ENCODE data around the gene NUP58.
A peak's percentile ranks its signal among the peaks of the same experiment; 100 is the strongest.

The NUP58 gene, protein sequence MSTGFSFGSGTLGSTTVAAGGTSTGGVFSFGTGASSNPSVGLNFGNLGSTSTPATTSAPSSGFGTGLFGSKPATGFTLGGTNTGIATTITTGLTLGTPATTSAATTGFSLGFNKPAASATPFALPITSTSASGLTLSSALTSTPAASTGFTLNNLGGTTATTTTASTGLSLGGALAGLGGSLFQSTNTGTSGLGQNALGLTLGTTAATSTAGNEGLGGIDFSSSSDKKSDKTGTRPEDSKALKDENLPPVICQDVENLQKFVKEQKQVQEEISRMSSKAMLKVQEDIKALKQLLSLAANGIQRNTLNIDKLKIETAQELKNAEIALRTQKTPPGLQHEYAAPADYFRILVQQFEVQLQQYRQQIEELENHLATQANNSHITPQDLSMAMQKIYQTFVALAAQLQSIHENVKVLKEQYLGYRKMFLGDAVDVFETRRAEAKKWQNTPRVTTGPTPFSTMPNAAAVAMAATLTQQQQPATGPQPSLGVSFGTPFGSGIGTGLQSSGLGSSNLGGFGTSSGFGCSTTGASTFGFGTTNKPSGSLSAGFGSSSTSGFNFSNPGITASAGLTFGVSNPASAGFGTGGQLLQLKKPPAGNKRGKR

DNA sequence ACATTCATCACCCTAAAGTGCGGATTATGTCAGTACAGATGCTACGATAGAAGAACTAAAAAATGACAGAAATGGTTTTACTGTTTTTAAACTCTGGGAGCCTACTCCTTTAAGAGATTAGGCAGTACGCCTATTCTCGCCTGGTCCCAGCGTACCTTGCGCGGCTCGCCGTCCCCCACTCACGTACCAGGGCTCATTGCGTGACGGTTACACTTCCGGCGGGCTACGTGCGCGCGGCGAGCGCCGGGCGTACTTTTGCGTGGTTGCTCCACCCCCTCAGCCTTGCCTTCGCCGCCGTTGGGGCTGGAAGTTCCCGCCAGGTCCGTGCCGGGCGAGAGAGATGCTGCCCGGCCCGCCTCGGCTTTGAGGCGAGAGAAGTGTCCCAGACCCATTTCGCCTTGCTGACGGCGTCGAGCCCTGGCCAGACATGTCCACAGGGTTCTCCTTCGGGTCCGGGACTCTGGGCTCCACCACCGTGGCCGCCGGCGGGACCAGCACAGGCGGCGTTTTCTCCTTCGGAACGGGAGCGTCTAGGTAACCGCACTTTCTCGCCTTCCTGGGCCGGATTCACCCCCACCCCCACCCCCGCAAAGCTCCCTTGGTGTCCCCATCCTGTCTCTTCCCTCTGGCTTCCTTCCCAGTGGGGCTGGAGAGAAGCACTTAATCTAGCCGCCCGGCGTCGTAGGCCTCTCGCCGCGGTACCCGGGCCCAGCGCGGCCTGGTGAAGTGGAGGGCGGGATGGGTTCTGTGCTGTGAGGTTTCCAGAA lies at the start of gene NUP58:
NUP58 (plus strand) TSS at position 279 of the 767 bp plus-strand sequence; CDS start at position 428, 149 bp downstream.
- DNase-seq (ENCODE audit: low read depth in 2 of 2) = peak; percentile 72 to 83

DNA sequence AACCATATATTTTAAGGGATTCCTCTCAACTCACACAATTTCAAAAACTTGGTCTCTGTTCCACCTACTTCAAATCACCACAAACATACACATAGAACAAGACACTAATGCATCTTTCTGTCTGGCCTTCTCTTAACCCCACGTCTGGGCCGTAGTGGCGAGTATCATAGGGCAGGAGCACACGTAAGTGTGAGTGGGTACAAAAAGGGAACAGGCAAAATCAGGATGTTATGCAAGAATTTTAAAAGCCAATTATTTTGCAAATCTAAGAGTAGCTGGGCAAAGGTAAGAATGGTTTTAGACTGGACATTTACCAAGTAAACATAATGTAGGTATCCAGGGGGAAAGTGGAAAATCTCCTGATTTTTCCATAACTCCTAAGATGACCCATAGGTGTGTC lies 49.2 kb upstream of the NUP58 start:
- DNase-seq (ENCODE audit: low read depth in 2 of 2) = no peak

DNA sequence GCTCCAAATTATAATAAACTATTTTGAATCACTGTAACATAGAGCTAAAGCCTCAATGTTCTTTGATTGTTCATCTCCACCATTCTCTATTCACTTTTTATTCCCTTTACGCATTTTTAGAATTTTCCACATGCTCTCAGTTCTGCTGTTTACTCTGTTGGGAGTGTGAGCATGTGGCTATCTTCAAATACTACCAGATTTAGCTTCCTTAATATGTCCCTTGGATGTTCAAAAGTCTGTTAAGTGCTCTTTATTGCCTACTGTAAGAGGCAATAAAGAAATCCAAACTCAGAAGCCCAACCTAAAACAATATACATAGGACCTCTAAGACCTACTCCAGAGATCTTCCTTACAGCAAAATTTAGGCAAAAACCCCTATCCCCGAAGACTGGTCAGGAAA lies 48.7 kb upstream of the NUP58 start:
- DNase-seq (ENCODE audit: low read depth in 2 of 2) = no peak

DNA sequence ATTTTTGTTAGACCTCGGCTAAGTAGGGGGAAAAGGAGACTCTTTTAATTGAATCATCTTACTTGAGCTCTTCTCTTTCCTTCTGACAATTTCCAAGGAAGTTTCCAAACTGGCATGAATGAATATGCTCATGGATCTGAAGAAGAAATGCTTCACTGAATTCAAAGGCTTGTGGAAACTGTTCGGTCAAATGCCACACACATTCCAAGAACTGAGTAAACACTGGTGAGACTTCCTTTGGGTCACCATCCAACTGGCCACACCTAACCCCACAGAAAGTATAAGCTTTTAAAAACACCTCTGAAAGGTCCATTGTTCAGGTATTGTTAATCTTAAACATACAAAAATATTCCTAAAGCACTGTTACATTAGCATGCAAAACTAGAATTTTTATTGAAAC lies 47.7 kb upstream of the NUP58 start:
- no peak for DNase-seq (ENCODE audit: low read depth in 2 of 2)

DNA sequence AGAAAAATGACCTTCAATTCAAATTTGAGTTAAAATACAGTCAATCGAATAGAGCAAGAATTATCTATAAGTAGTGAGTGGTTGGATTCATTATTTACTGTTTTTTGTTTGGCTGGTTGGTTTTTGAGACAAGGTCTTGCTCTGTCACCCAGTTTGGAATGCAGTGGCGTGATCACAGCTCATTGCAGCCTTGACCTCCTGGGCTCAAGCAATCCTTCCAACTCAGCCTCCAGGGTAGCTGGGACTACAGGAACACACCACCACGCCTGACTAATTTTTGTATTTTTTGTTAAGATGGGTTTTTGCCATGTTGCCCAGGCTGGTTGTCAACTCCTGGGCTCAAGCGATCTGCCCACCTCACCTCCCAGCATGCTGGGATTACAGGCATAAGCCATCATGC lies 39.2 kb upstream of the NUP58 start:
- no peak for DNase-seq (ENCODE audit: low read depth in 2 of 2)

DNA sequence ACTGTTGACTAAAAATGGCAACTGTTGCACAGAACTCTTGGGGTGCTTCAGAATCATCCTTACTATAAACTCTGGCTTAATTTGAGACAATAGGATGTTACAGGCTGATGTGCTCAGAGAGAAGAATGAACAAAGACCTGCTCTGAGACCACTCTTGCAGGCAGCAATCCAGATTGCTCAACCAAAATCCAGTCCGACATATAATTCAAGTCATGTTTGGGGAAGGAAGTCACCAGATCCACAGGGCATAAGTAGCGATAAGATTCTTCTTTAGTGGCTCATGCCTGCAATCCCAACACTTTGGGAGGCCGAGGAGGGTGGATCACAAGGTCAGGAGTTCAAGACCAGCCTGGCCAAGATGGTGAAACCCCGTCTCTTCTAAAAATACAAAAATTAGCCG lies 34.7 kb upstream of the NUP58 start:
- DNase-seq (ENCODE audit: low read depth in 2 of 2) = no peak

DNA sequence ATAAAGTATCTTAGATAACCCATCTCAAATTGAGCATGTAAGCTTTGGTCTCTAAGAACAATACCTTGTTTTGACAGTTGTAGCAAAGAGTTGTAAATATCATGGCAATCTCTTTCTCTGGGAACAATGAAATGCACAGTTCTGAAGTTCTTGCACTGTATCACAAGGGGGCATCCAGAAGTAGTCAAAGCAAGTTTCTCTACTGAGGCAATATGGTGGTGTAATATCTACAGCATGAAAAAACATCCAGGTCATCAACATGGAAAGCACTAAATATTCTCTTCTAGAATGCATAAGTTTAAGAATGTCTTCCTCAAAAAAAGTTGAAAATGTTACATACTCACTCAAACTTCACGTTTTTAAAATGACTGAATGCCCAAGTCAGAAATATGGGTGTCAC lies 33.7 kb upstream of the NUP58 start:
- DNase-seq (ENCODE audit: low read depth in 2 of 2) = no peak

DNA sequence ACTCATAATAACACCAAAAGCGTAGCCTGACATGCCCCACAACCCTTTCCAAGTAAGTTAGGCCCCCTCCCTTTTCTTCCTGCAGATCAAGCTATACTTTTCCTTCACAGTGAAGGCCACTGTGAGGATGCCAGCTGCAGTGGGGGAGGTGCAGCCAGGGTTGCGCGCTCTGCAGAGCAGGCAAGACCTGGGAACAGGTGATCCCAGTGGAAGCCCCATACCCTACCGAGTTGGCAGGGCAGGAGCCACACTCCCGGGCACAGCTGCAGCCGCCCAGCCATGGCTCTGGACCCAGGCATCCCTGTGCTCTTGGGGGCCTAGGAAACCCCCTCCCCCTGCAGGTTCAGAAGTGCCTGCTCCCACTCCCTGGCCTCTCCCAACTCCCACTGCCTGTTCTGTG lies 32.9 kb upstream of the NUP58 start:
- DNase-seq (ENCODE audit: low read depth in 2 of 2) = no peak

DNA sequence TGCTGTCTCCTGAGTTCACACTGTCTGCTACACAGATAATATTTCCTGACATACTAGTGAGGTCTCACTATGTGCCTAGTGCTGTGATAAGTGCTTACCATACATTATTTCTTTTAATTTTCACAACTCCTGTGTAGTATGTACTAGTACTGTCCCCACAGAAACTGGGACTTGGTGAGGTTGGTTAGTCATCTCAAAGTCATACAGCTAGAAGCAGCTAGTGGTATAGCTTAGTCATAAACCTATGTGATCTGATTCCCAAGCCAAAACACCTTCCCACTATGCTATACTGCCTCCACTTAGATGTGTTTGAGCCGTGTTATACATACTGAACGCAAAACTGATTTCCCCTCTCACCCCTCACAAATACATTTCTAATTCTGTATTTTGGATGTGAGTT lies 24.7 kb upstream of the NUP58 start:
- no peak for DNase-seq (ENCODE audit: low read depth in 2 of 2)

DNA sequence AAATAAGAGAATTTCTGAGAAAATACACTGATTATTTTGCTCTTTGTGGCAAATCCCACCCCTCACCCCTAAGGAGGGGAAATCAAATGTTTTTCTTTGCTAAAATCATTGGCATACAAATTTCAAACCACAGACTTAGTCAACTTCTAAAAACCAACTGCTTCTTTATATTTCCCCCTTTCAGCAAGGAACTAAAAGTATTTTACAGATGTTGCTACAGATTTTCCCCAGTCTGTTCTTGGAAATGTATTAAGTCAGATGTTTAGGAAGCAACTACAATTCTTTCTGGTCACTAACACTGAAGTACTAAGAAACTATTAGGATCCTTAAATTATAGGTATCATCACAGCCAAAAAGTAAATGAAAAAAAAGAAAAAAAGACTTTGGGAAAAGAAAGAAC lies 21.0 kb upstream of the NUP58 start:
- no peak for DNase-seq (ENCODE audit: low read depth in 2 of 2)

DNA sequence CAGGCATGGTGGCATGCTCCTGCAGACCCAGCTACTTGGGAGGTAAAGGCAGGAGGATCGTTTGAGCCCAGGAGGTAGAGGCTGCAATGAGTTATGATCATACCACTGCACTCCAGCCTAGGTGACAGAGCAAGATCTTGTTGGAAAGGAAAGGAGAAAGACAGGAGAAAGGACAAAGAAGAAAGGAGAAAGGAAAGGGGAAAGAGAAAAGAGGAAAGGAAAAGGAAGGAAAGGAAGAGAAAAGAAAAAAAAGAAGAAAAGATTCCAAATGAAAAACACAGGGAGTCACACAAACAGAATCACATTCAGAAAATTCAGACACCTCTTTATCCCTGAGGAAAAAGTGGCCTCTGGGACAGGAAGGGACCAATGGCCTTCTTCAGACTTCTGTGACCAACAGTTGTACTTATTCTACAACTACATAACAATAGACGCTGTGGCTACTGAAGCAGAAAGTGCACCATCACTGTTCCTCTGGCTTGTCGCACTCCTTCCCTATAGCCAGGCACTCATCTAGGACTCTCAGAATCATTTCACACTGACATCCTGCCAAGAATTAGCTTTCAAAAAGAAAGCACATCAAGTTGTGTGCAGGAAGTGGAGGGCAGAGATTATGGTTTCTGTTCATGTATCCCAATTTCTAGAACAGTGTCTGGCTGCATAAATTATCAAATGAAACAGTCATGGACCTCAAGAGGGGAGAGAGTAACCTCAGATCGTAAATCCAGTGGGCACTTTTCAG lies 20.1 kb upstream of the NUP58 start:
- DNase-seq (ENCODE audit: low read depth in 2 of 2) = no peak

DNA sequence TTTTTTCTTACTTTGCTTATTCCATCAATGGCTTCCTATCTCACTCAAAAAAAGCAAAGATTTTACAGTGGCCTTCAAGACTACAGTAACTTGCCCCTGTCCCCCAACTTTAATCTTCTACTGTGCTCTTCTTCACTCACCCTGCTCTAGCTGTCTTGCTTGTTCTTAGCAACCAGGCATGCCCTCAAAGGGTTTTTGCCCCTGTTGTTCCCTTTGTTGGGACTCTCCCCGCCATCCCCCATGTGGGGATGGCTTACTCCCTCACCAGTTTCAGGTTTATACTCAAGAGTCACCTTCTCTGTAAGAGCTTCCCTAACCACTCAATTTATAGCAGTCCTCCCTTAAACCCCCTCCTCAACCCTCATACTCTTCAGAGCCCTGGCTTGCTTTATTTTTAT lies 19.5 kb upstream of the NUP58 start:
- no peak for DNase-seq (ENCODE audit: low read depth in 2 of 2)

DNA sequence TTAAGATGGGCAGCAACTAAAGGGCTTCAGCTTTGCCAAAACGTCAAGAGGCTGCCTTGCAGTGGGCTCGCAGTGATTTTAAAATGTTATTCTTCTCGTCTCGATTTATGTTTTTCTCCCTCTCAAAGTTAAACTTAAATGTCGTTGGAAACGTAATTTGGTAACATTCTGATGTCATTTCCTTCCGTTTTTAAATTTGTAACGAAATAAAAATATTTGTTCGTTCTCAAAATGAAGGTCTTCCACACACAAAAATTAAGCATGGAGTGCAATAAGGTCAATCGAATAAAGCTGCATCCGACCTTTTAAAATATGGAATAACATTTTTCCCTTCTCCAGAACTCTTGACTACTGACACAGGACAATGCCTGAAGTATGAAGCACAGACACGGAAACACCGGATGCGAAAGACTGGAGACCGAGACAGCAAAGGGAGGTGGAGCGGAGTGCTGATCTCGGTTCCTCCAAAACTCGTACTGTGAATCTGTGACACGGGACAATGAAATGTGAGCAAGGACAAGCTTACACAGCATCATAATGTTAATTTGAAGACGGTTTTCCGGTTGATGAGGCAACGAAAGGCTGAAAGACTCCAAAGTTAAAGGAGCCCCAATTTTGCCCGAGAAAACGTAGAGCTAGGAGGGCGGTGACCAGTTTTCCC lies 15.0 kb upstream of the NUP58 start:
- no peak for DNase-seq (ENCODE audit: low read depth in 2 of 2)

DNA sequence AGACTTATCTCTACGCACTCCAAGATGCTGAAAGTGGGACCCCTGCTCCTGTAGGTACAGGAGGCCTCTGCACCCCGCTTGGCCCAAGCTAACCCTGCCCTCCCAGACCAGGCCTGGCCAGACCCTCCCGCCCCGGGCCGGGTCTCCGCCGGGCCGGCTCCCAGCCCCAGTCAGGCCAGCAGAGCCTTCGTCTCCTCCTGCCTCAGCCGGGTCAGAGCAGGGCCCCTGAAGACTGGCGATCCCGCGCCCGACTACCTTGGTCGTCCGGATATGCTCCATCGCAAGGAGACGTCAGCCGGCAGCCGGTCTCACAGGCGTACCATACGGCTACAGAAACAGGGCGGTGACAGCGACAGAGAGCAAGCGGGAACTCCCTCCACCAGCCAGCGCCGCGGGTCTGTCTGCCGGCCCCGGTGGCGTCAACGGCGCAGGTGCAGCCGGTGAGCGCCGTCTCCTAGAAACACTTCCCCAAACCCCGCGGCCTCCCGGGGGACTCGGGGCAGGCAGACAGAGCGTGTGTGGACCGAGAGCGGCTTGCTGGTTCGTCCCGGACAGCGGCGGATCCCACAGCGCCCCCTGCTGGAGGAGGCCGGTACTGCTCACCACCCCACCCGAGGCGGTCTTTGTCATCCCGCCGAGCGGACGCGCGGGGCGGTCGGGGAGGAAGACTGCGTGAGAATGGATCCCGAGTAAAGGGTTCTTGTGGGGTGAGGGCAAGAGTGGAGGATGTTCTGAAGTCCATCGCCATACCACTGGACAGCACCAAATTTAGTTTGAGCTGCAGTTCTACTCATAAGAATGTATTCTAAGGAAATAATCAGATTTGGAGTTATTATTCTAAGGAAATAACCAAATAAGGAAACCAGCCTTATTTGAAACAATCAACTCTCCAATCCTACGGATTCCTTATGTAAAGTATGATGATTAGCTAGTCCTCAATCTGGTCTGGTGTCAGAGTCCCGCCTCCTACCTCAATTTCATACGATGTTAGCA lies 14.2 kb upstream of the NUP58 start, which contains the start of gene MTMR6:
MTMR6 (minus strand) TSS at position 520 of the 993 bp plus-strand sequence; CDS start at position 279, 241 bp downstream.
- peak; percentile 83 to 98 for DNase-seq (ENCODE audit: low read depth in 2 of 2)

DNA sequence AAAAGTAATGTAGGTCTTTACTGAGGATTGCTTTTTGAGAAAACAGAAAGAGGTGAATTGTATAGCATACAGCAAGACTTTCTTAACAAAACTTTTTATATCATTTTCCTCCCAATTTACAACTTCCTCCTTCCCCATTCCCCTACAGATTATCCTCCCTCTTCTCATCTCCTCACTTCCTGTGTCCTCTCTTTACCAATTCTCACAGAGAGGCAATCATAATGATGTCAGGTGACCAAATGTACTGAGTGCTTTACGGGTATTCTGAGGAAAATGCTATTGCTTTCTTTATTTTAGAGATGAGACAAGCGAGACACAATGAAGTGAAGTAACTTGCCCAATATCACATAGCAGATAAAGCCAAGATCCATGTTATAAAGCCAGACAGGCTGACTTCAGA lies 12.5 kb upstream of the NUP58 start:
- DNase-seq (ENCODE audit: low read depth in 2 of 2) = no peak

DNA sequence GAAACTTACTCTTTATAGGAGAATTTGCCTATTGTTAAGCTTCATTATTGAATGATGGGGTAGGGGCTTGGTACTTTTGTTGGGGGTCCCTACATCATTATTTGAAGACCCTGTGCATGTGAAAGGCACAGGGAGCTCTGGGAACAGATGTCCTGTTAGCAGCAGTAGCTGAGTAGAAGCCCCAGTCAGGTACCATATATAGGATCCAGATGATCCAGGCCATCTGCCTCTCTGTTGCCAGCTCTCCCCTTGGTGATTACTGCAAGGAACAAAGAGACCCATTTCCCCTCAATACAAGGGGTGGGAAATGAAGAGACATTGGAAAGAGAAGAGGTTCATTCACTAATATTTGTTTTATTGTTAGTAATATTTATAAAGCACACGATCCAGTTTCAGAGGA lies 9.7 kb upstream of the NUP58 start:
- no peak for DNase-seq (ENCODE audit: low read depth in 2 of 2)

DNA sequence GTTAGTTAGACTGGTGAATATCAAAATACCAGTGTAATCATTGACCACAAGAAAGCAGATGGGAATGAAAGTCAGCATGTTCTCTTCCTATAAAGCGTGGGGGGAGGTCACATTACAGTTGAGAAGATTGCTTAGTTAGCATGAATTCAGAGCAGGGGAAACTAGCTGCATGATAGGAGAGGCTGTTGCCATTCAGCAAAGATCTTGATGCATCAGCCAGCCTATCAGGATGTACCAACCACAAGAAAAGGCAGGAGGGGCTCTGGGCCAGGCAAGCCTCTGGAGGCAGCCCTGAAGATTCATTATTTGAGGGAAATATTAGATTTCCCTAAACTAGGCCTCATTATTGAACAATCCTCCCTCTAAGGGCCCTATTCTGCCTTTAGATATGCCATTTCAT lies 9.1 kb upstream of the NUP58 start:
- DNase-seq (ENCODE audit: low read depth in 2 of 2) = no peak

DNA sequence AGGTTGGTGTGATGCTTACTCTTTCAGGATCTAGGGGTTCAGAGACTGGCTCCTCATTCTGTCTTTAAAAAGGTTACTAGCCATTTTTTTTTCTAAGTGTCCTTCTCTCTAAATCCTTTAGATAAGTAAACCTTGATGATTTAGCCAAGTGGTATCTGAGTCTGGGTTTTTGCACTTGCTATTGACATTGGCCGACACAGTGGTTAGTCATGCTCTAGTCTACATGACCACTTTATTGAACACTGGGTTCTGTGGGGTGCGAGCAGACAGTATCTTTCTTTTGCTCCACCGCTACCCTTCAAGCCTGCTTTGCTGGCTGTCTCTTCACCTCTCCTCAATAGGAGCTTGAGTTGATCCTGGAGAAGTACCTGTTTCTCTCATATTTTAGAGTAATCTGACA lies 6.2 kb upstream of the NUP58 start:
- DNase-seq (ENCODE audit: low read depth in 2 of 2) = no peak

DNA sequence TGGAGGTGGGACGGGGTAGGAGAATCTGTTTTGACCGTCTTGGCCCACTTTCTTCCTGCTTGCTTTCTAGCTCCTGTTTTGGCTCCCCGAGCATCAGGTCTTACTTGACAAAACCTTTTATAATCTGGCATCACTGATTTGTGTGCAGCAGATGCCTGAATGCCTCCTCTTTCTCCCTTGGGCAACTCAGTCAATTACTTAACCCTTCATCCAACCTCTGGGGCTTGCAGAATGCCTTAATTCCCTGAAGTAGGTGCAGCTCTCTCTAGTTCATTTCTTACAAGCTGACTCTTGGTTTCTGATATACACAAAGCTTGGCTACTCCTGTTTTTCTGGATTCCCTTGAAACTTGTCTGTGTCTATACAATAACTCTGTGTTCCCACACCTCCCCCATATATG lies 5.7 kb upstream of the NUP58 start:
- no peak for DNase-seq (ENCODE audit: low read depth in 2 of 2)

DNA sequence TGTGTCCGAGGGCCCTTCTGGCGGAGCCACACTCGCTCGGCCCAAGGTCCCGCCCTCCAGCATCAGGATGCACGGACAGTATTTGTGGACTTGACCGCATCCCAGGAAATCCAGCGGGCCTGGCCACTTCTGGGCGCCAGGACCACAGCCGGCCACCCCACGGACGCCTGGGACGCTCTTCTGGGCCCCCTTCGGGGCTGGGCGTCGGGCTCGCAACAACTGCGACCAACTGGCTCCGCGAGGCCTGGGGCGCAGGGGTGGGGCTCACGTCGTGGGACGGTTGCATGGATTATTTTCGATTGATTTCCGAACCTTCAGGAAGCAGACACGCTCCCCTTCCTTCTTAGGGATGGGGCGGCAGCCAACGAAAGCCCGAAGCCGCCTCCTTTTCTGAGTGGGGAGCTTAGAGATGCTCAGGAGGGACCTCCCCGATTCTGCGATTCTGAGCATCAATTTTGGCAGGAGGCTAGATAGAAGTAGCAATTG lies 521 bp upstream of the NUP58 start:
- DNase-seq (ENCODE audit: low read depth in 2 of 2) = no peak
